Measurements from ENCODE around the gene MT1E. TPM values are rescaled to one million over a fixed set of nuclear protein-coding genes. Genes with fewer than 3 reads are reported as not detected.
A peak's percentile ranks its signal among the peaks of the same experiment; 100 is the strongest.
"Not testable (repeated sequence)": the region's sequence is repeated elsewhere in the genome, so short reads cannot be mapped to it uniquely, and the experiment has no call there.

Gene MT1E
- total and polyA plus RNA-seq, 3 donors from 2014 or later: 10.5 to 55.4 (median 22.4) TPM

- H3K27ac ChIP-seq: no peak overlapping the region
- WGBS, 2 donors: 47 to 56% methylated on average over 17 to 19 of the region's 19 CpGs
- intact Hi-C loops (cut with DNase I; ENCODE audit: low total_unique reads): no loop called here
Observed at GRCh38 chr16:56669840-56670619, 44.4 kb downstream of the MT1E start.

GRCh38 chr16:56670620-56670934 is 45.0 kb downstream of the MT1E start:
- Histone ChIP-seq H3K9me3 (no peaks in the 10 kb centered on the region), H3K36me3 (ENCODE audit: low read depth, missing control alignments) (no peaks in the 10 kb centered on the region), H3K4me3 (no peak overlapping the region), H3K27ac (no peak overlapping the region), H3K27me3 (no peaks in the 10 kb centered on the region), H3K4me1 (peaks cover 3% of the 10 kb centered on the region)
- TF ChIP-seq CTCF (IDR thresholded peaks at IDR 0.05): no peak
- TF ChIP-seq POLR2A (IDR thresholded peaks at IDR 0.05): no peak
- intact Hi-C loops (cut with DNase I; ENCODE audit: low total_unique reads): no loop called here
- no peak for DNase-seq
- WGBS, 2 donors: 80 to 84% methylated on average over 1 to 2 of the region's 2 CpGs

More at GRCh38 chr16:56669840-56670619, 44.4 kb downstream of the MT1E start:
- Histone ChIP-seq H3K36me3 (ENCODE audit: low read depth, missing control alignments) (no peaks in the 10 kb centered on the region), H3K4me1 (peaks cover 3% of the 10 kb centered on the region), H3K9me3 (no peaks in the 10 kb centered on the region), H3K27me3 (no peaks in the 10 kb centered on the region), H3K4me3 (no peak overlapping the region)
- TF ChIP-seq CTCF (IDR thresholded peaks at IDR 0.05) (no peak), POLR2A (IDR thresholded peaks at IDR 0.05) (no peak)
- DNase-seq: no peak

- H3K4me1 ChIP-seq; H3K36me3 ChIP-seq (ENCODE audit: low read depth, missing control alignments); intact Hi-C loops (cut with DNase I; ENCODE audit: low total_unique reads); H3K9me3 ChIP-seq; H3K27ac ChIP-seq; H3K4me3 ChIP-seq; H3K27me3 ChIP-seq: not testable (repeated sequence)
- peak; percentile 65 for DNase-seq
- WGBS, 2 donors: 34% methylated on average over 2 of the region's 2 CpGs
Observed at GRCh38 chr16:56671691-56672090, 46.1 kb downstream of the MT1E start.

GRCh38 chr16:56672171-56672570 is 46.6 kb downstream of the MT1E start:
- H3K9me3 ChIP-seq; DNase-seq; H3K36me3 ChIP-seq (ENCODE audit: low read depth, missing control alignments); H3K27ac ChIP-seq; H3K4me3 ChIP-seq; intact Hi-C loops (cut with DNase I; ENCODE audit: low total_unique reads); H3K4me1 ChIP-seq; H3K27me3 ChIP-seq: not testable (repeated sequence)
- 85 to 90% methylated on average over 3 of the region's 3 CpGs for WGBS, 2 donors

- intact Hi-C loops (cut with DNase I; ENCODE audit: low total_unique reads): no loop called here
- Histone ChIP-seq H3K27ac (no peak overlapping the region), H3K4me3 (no peak overlapping the region), H3K4me1 (peaks cover under 1% of the 10 kb centered on the region), H3K27me3 (no peaks in the 10 kb centered on the region), H3K36me3 (ENCODE audit: low read depth, missing control alignments) (no peaks in the 10 kb centered on the region), H3K9me3 (no peaks in the 10 kb centered on the region)
- no peak for DNase-seq
- no peak for TF ChIP-seq POLR2A (IDR thresholded peaks at IDR 0.05)
- TF ChIP-seq CTCF (IDR thresholded peaks at IDR 0.05): no peak
- WGBS, 2 donors: 95 to 99% methylated on average over 10 to 11 of the region's 11 CpGs
Observed at GRCh38 chr16:56672761-56673536, 47.4 kb downstream of the MT1E start.

All from testis (tissue), 3 donors.